Posterior vena cava (tissue), 2 donors: ENCODE measurements around the gene PTCD3. TPM values are rescaled to one million over a fixed set of nuclear protein-coding genes. Genes with fewer than 3 reads are reported as not detected.

ENCODE experiments used
- DNase-seq: peaks from one replicate; pipeline ENCODE4 v3.0.0-alpha.2; 2020; ENCODE audit warnings: low spot score
- intact Hi-C, 2 donors: fragments of 100-400 bp; cut with DNase I; formaldehyde crosslinking; loops; one replicate each; pipeline versions ENCODE4 v1.14.1 to v1.14.2; 2022 to 2023
- total RNA-seq, 2 donors: library from RNA; stranded (reverse); fragmentation: NEBNext Ultra II Directional; extraction: Animal tissue kit (Norgen Biotek cat#: 25700); gene quantifications; one replicate each; pipeline ENCODE4 v1.2.1, GENCODE V29; 2021
- donor health status: DM: yes; HTN: yes; CAD: no.
- donor health status: DM: yes; HTN: yes; CAD: no.

PTCD3 gene
- total RNA-seq, 2 donors from 2014 or later = 50.7 to 58.5 TPM

- DNase-seq = no peak
- intact Hi-C loops = no loop called here
Observed at GRCh38 chr2:86186431-86186830, 80.4 kb downstream of the PTCD3 start.

- DNase-seq = no peak
Observed at GRCh38 chr2:86189782-86190416, 83.9 kb downstream of the PTCD3 start.

More at GRCh38 chr2:86189782-86190416, 83.9 kb downstream of the PTCD3 start:
- intact Hi-C loops = no loop called here

Other genes starting within 250 kb of the PTCD3 start
- gene ST3GAL5, start 217.2 kb upstream of the PTCD3 start, total RNA-seq = 10 to 100 TPM; 20.4 to 23.5 TPM
- 10 to 100 TPM; 29.8 to 32.3 TPM for gene POLR1A, start 349 bp upstream of the PTCD3 start, total RNA-seq
- 10 to 100 TPM; 67.6 to 73.7 TPM for gene IMMT, start 89.2 kb downstream of the PTCD3 start, total RNA-seq
- 10 to 100 TPM; 30.8 to 39.4 TPM for gene MRPL35, start 93.2 kb downstream of the PTCD3 start, total RNA-seq
- 10 to 100 TPM; 48.4 to 55.2 TPM for gene REEP1, start 231.4 kb downstream of the PTCD3 start, total RNA-seq